Smooth muscle cell of the brain vasculature (primary cell): ENCODE results near the gene PUM1.

Experiments used
- DNase-seq: peaks from one replicate; pipeline ENCODE4 v3.0.0-alpha.2; 2012; ENCODE audit warnings: low read depth, low spot score

The PUM1 gene

DNA sequence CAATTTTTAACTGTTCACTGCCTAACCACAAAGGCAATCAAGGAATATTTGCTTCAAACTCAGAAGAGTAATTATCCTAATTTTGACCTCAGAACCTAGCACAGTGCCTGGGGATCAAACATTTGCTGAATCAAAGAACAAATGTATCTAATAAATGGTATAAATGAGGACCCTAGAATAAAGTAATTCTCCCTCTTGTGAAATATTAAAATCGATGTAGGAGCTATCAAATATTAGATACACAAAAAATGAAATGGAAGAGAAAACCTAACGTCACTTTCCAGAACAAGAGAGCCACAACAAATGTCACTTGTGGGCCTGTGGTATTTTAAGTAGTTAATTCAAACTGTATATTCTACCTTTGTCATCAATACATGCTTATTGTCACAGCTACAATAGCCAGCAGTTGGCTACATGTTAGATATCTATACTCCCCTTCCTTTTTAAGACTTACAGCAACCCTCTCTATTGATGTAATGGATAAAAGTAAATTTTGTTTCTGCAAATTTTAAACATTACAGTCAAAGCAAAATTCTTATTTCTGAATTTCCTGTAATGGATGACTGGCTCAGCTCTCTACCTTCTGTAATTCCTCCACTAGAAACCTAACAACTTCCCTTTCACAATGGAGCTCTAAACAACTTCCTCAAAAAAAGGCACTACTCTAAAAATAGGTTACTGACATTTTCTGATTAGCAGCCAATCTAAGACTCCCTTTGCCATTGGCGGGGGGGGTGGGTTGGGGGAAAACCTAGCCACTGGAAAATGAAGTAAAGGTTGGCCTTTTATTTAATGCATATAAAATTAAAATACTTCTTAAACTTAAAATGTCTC lies 37.6 kb downstream of the PUM1 start:
- DNase-seq = no peak

DNA sequence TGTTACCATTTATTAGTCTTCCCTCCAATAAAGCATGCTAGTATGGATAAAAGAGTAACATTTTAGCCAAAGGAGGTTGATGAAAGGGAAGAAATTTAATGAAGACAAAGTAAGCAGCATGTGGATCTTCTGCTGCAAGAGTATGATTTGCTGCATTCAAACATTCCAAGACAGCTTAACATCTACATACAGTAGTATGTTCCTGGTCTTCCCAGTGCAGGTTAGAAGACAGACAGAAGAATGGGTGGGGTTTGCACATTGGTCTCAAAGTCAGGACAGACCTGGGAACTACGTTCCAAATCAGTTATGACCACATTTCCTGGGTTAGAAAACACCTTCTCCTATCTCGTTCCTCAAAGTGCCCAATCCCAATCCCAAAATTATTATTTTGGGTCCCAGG lies 43.3 kb downstream of the PUM1 start:
- no peak for DNase-seq

GRCh38 chr1:31020007-31020790 lies 45.3 kb downstream of the PUM1 start:
- DNase-seq = no peak

- DNase-seq = no peak
Observed at GRCh38 chr1:31019401-31019800, 46.1 kb downstream of the PUM1 start.

GRCh38 chr1:31016868-31017267 lies 48.6 kb downstream of the PUM1 start:
- no peak for DNase-seq

DNA sequence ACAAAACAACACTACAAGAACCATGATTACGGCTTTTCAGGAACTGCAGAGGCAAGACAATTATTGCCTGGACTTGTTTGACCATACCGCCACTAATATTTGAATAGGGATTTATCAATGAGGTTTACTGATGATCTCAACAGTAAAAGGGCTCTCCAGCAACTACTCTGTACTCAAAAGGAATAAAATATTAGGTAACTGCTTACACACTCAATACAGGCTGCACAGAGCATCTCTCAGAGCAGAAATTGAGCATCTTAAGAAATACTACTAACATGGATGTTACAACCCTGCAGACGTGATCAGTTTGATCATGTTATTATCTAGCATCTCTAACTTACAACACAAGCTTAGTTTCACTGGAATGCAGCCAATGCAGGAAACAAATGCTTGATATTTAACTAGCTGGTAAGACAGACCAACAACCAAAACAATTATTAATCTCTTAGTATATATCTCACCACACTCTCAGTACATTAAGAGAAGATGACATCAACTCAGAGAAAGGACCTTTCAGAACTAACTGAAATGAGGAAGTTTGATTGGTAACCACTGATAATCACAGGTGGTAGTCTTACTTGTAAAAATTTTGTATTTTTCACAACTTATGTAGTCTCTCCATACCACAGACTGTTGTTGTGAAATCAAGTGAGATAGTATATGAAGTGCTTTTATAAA lies 52.2 kb downstream of the PUM1 start:
- no peak for DNase-seq

DNA sequence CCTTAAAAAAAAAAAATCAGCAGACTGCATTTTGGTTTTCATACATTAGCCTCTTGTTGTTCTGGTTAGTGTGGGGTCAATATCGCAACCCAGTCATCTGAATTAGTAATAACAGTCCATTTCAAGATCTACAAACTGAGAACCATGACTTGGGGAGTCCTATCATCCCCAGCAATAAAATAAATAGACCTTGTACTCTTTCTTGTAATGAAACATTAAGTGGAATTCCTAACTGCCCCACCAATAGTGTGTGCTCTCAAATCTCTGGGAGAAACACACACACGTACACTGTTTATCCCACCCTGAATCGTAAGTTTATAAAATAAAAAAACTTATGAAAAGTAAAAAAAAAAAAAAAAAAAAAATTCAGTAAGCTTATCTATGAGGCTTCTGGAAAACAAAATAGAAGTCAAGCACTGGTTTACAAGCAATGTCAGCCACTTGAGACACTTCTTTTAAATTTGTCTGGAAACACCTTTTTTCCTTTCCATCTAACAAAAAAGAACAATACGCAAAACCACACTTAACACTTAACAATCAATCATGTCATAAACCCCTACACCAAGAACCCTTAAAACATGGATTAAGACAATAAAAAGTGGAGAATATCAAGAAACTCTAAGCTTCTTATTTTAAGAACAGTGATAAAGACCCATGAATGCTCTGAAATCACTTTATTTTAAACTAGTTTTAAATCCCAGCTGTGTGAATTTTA lies 53.1 kb downstream of the PUM1 start:
- no peak for DNase-seq

- no peak for DNase-seq
Observed at GRCh38 chr1:31011719-31012118, 53.8 kb downstream of the PUM1 start.

DNA sequence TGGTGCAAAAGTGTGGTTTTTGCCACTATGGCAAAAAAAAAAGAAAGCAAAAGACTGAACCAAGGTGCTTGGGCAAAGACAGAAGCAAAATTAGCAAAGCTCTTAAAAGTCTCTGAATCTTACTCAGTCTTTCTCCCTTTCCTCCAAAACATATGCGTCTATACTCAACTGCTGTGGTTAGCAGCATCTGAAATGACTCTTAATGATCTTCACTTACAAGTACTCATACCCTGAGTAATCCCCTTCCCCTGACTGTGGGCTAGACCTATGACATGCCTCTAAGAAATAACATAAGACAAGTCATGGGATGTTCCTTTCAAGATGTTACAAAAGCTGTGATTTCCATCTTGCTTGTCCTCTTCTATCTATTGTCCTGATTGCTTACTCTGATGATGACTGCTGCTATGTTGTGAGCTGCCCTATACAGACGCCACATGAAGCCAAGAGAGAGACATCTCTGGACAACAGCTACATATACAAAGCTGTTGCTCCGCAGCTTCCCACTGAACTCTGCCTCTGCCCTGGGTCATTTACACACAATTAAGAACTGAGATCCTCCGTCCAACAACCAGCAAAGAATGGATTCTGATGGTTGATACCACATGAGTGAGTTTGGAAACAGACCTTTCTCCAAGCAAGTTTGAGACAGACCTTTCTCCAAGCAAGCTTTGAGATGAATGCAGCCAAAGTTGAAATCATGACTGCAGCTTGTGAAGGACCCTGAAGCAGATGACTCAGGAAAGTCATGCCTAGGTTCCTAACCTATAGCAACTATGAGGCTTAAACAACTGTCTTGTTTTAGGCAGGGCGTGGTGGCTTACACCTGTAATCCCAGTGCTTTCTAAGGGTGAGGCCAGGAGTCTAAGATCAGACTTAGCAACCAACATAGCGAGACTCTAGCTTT lies 55.2 kb downstream of the PUM1 start:
- no peak for DNase-seq

DNA sequence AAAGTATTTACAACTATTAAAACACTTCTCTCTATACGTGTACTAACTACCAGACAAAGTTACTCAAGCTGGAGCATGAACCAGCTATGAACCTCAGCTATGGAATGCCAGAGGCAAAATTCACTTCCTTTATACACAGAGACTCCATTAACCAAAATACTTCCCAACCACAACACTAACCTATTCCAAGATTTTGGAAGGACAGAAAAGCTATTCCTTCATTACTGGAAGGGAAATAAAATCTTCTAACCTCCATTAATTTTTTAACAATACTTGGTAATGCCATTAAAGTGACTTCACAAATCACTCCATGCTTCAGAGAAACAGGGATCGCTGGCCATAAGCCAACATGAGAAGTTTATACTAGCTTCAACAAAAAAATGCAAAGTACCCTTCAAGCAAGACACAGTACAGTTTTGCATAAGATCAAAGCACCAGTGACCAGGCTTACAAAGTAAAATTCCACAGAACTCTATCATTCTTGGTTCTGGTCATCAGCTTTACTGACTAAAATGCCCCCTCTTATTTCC lies 58.0 kb downstream of the PUM1 start:
- peak; percentile 31 for DNase-seq

DNA sequence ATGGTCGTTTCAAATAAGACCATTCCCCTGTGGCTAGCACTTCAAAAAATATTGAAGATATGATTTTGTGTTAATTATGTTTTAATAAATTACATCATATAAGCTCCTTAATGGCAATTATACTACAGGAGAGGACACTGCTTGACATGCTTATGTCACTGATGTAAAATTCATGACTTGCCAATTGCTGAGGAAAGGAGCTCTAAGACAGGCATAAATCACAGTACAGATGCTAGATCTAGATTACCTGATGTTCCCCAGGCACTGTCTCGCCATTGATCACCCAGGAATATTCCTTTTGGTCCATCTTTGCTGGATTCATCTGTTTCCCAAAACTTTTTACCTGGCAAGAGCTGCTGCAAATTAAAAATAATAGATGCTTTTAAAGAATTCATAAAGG lies 58.8 kb downstream of the PUM1 start:
- no peak for DNase-seq

GRCh38 chr1:31005617-31006166 lies 59.8 kb downstream of the PUM1 start:
- no peak for DNase-seq

- no peak for DNase-seq
Observed at GRCh38 chr1:31005198-31005597, 60.3 kb downstream of the PUM1 start.

DNA sequence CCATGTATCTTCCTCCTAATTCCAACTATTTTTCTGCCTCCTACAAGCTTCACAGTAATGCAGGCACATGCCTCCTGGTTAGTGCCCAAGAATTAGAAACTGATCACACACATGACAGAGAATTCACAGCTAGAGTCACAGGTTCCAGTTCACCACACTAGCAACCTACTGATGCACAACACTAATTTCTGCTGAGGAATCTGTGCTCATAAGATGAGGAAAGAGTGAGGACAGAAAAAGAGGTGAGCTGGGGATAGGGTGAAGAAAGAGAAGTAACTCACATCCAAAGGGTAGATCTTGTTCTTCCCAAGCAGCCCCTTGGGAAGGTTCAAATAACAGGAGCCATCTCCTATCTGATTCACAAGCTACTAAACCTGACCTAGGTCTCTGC lies 61.3 kb downstream of the PUM1 start:
- DNase-seq = no peak

DNA sequence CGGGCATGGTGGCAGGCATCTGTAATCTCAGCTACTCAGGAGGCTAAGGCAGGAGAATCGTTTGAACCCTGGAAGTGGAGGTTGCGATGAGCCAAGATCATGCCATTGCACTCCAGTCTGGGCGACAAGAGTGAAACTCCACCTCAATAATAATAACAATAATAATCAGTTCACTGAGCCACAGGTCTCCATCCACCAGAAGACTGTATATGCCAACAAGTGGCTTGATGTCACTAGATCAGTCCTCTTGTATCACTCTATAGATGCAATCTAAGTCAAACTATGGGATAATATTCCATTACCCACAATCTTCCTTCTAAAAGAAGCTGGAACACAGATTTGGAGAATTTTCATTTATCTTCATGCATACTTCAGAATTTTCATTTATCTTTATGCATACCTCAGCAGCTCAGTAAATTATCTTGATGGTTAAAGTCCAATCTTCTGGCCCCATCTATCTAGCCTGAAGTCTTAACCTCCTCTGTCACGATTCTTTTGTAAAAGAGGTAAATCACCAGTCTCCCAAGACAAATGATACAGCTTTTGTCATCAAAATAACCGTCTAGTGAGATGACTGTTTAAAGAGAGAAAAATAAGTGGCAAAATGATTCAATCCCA lies 61.8 kb downstream of the PUM1 start:
- DNase-seq = no peak

DNA sequence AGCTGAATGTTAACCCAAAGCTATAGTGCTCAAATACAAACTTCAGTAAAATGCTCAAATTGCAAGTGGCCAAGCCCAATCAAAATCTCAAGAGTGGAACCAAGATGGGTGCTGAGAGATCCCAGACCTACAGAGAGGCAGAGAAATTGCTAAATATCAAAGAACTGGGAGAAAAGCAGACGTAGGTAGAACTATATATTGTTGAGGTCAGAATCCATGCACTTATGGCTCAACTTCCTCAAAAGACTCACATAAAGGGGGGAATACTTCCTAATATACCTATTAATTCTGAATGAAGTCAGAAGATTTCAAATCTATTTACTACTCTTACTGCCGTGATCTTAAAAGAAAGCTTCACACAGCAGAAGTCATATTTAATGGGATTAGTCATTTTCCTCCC lies 65.2 kb downstream of the PUM1 start:
- DNase-seq = no peak

DNA sequence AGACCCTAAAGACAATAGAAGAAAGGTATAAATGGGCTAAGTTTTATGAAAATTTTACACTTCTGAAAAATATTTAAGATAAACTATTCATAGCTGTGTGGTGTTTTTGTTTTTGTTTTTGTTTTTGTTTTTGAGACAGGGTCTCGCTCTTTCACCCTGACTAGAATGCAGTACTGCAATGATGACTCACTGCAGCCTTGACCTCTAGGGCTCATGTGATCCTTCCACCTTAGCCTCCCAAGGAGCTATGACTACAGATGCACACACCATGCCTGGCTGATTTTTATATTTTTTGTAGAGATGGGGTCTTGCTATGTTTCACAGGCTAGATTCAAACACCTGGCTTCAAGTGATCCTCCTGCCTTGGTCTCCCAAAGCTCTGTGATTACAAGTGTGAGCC lies 66.6 kb downstream of the PUM1 start:
- DNase-seq = no peak

GRCh38 chr1:30998171-30998570 lies 67.3 kb downstream of the PUM1 start:
- DNase-seq = no peak

GRCh38 chr1:30997463-30998057 lies 68.0 kb downstream of the PUM1 start:
- no peak for DNase-seq
